HL-60 (cell line): ENCODE measurements around the gene PTPN1.

Experiments used
- POLR2AphosphoS5 ChIP-seq: IDR thresholded peaks from 2 replicates; pipeline ENCODE4 v1.6.1; 2012; ENCODE audit warnings: low read depth
- TF ChIP-seq, protein P1 (sequence below): IDR thresholded peaks from 2 replicates; pipeline ENCODE4 v1.6.1; 2012; ENCODE audit warnings: low read depth; ENCODE audit not compliant: insufficient replicate concordance
- TF ChIP-seq, protein P2 (sequence below): IDR thresholded peaks from one replicate; pipeline ENCODE4 v1.5.1; 2011; ENCODE audit warnings: low read length, control low read depth, inconsistent platforms; ENCODE audit not compliant: insufficient read depth

DNA sequence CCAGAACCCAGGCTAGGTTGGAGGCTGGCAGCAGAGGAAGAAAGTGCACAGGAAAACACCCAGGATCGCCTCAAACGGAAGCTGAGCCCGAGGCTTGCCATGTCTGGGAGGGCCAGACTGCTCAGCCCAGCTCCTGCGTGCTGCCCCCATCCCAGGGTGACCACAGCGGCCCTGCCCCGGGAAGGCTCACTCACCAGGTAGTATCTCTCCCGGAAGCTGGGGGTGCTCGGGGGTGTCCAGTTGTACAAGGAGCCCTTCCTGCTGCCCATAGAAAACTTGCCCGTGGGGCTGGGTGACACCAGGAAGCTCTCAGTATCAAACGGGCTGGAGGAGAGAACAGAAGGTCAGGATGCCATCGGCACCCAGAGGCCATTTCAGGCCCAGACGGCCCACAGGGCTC lies 94.3 kb downstream of the PTPN1 start:
- TF ChIP-seq POLR2AphosphoS5, result no peak
- TF ChIP-seq, protein P1, sequence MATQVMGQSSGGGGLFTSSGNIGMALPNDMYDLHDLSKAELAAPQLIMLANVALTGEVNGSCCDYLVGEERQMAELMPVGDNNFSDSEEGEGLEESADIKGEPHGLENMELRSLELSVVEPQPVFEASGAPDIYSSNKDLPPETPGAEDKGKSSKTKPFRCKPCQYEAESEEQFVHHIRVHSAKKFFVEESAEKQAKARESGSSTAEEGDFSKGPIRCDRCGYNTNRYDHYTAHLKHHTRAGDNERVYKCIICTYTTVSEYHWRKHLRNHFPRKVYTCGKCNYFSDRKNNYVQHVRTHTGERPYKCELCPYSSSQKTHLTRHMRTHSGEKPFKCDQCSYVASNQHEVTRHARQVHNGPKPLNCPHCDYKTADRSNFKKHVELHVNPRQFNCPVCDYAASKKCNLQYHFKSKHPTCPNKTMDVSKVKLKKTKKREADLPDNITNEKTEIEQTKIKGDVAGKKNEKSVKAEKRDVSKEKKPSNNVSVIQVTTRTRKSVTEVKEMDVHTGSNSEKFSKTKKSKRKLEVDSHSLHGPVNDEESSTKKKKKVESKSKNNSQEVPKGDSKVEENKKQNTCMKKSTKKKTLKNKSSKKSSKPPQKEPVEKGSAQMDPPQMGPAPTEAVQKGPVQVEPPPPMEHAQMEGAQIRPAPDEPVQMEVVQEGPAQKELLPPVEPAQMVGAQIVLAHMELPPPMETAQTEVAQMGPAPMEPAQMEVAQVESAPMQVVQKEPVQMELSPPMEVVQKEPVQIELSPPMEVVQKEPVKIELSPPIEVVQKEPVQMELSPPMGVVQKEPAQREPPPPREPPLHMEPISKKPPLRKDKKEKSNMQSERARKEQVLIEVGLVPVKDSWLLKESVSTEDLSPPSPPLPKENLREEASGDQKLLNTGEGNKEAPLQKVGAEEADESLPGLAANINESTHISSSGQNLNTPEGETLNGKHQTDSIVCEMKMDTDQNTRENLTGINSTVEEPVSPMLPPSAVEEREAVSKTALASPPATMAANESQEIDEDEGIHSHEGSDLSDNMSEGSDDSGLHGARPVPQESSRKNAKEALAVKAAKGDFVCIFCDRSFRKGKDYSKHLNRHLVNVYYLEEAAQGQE, result no peak
- TF ChIP-seq, protein P2, sequence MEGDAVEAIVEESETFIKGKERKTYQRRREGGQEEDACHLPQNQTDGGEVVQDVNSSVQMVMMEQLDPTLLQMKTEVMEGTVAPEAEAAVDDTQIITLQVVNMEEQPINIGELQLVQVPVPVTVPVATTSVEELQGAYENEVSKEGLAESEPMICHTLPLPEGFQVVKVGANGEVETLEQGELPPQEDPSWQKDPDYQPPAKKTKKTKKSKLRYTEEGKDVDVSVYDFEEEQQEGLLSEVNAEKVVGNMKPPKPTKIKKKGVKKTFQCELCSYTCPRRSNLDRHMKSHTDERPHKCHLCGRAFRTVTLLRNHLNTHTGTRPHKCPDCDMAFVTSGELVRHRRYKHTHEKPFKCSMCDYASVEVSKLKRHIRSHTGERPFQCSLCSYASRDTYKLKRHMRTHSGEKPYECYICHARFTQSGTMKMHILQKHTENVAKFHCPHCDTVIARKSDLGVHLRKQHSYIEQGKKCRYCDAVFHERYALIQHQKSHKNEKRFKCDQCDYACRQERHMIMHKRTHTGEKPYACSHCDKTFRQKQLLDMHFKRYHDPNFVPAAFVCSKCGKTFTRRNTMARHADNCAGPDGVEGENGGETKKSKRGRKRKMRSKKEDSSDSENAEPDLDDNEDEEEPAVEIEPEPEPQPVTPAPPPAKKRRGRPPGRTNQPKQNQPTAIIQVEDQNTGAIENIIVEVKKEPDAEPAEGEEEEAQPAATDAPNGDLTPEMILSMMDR, result no peak
